Measurements from ENCODE around the gene C19orf33. TPM values are rescaled to one million over a fixed set of nuclear protein-coding genes. Genes with fewer than 3 reads are reported as not detected.

The C19orf33 gene
- total RNA-seq, 2 donors from 2014 or later, result 111 to 159 TPM

GRCh38 chr19:38307597-38307996 lies 3.5 kb downstream of the C19orf33 start:
- Histone ChIP-seq H3K27ac (no peak overlapping the region), H3K36me3 (no peaks in the 10 kb centered on the region), H3K9me3 (no peaks in the 10 kb centered on the region), H3K4me3 (no peak overlapping the region), H3K27me3 (no peaks in the 10 kb centered on the region), H3K4me1 (no peaks in the 10 kb centered on the region), H3K9ac (ENCODE audit: low read depth in 2 of 2, low read length in 2 of 2) (peak overlapping the region in 1 of 2 donors; percentile 12)
- TF ChIP-seq CTCF (IDR thresholded peaks at IDR 0.05), result no peak
- intact Hi-C loops (cut with DNase I), result no loop called here
- no peak for DNase-seq

- Histone ChIP-seq H3K27ac (no peak overlapping the region), H3K9me3 (no peaks in the 10 kb centered on the region), H3K4me3 (no peak overlapping the region), H3K27me3 (no peaks in the 10 kb centered on the region), H3K4me1 (no peaks in the 10 kb centered on the region), H3K36me3 (no peaks in the 10 kb centered on the region), H3K9ac (ENCODE audit: low read depth in 2 of 2, low read length in 2 of 2) (peak overlapping the region in 1 of 2 donors; percentile 12)
- no peak for TF ChIP-seq CTCF (IDR thresholded peaks at IDR 0.05)
- intact Hi-C loops (cut with DNase I), result no loop called here
- no peak for DNase-seq
Measured at GRCh38 chr19:38308006-38308766, 4.1 kb downstream of the C19orf33 start.

GRCh38 chr19:38308926-38309614 lies 5.0 kb downstream of the C19orf33 start:
- no peak overlapping the region for H3K4me3 ChIP-seq
- H3K36me3 ChIP-seq, result no peaks in the 10 kb centered on the region
- TF ChIP-seq CTCF (IDR thresholded peaks at IDR 0.05), result no peak
- H3K27me3 ChIP-seq, result no peaks in the 10 kb centered on the region
- H3K9ac ChIP-seq (ENCODE audit: low read depth in 2 of 2, low read length in 2 of 2), result no peak overlapping the region
- H3K4me1 ChIP-seq, result no peaks in the 10 kb centered on the region
- intact Hi-C loops (cut with DNase I), result no loop called here
- H3K9me3 ChIP-seq, result no peaks in the 10 kb centered on the region
- no peak overlapping the region for H3K27ac ChIP-seq
- no peak for DNase-seq

- Histone ChIP-seq H3K9ac (ENCODE audit: low read depth in 2 of 2, low read length in 2 of 2) (no peak overlapping the region), H3K27me3 (no peaks in the 10 kb centered on the region), H3K9me3 (no peaks in the 10 kb centered on the region), H3K4me1 (no peaks in the 10 kb centered on the region), H3K27ac (no peak overlapping the region), H3K4me3 (no peak overlapping the region), H3K36me3 (no peaks in the 10 kb centered on the region)
- DNase-seq, result no peak
- intact Hi-C loops (cut with DNase I), result no loop called here
- TF ChIP-seq CTCF (IDR thresholded peaks at IDR 0.05), result no peak
Measured at GRCh38 chr19:38309615-38310278, 5.7 kb downstream of the C19orf33 start.

GRCh38 chr19:38310279-38310670 lies 6.2 kb downstream of the C19orf33 start:
- no peaks in the 10 kb centered on the region for H3K27me3 ChIP-seq
- DNase-seq, result no peak
- H3K36me3 ChIP-seq, result no peaks in the 10 kb centered on the region
- intact Hi-C loops (cut with DNase I), result no loop called here
- H3K27ac ChIP-seq, result no peak overlapping the region
- no peaks in the 10 kb centered on the region for H3K9me3 ChIP-seq
- no peak overlapping the region for H3K9ac ChIP-seq (ENCODE audit: low read depth in 2 of 2, low read length in 2 of 2)
- H3K4me3 ChIP-seq, result no peak overlapping the region
- no peak for TF ChIP-seq CTCF (IDR thresholded peaks at IDR 0.05)
- peaks cover 2% of the 10 kb centered on the region for H3K4me1 ChIP-seq

Data from colonic mucosa (tissue), 4 donors.